Loucy (cell line): Measurements from ENCODE around the gene PCGF1.

Experiments
- EZH2phosphoT487 ChIP-seq: fragments of 200-600 bp; IDR thresholded peaks from 2 replicates; pipeline ENCODE4 v1.6.1; 2018; ENCODE audit warnings: antibody characterized with exemption, mild to moderate bottlenecking, moderate library complexity, borderline replicate concordance
- TF ChIP-seq, protein P1 (sequence below): fragments of 200-600 bp; sonication (generic); conservative IDR thresholded peaks from 2 replicates; pipeline ENCODE4 v1.5.1; 2014; ENCODE audit warnings: mild to moderate bottlenecking, antibody characterized with exemption, low read length

DNA sequence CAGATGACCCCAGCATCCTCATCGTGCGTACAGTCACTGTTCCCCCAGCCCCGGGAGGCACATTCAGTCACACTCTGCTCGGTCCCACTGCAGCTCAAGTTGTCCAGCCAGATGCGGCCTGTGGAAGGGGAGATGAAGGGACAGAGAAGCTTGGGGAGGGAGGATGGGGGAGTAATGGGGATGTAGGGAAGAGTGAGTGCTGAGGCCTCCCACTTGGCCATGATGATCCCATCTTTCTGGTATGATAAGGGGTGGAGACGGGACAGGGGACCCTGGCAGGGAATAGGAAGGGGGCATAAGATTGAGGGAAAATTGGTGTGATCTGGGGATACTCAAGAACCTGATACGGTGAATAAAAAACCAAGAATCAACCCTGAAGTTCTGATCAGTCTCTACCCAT, 42.7 kb upstream of the PCGF1 start:
- TF ChIP-seq, protein P1, sequence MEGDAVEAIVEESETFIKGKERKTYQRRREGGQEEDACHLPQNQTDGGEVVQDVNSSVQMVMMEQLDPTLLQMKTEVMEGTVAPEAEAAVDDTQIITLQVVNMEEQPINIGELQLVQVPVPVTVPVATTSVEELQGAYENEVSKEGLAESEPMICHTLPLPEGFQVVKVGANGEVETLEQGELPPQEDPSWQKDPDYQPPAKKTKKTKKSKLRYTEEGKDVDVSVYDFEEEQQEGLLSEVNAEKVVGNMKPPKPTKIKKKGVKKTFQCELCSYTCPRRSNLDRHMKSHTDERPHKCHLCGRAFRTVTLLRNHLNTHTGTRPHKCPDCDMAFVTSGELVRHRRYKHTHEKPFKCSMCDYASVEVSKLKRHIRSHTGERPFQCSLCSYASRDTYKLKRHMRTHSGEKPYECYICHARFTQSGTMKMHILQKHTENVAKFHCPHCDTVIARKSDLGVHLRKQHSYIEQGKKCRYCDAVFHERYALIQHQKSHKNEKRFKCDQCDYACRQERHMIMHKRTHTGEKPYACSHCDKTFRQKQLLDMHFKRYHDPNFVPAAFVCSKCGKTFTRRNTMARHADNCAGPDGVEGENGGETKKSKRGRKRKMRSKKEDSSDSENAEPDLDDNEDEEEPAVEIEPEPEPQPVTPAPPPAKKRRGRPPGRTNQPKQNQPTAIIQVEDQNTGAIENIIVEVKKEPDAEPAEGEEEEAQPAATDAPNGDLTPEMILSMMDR: no peak
- no peak for TF ChIP-seq EZH2phosphoT487
